Measurements from ENCODE around the gene TMEM54. TPM values are rescaled to one million over a fixed set of nuclear protein-coding genes. Genes with fewer than 3 reads are reported as not detected.

TMEM54 gene
- total and polyA plus RNA-seq, 9 of the 15 experiments (the other 6 are each of a cell fraction or from before 2014, with no cell fraction given): 1.00 to 16.2 (median 8.2) TPM

DNA sequence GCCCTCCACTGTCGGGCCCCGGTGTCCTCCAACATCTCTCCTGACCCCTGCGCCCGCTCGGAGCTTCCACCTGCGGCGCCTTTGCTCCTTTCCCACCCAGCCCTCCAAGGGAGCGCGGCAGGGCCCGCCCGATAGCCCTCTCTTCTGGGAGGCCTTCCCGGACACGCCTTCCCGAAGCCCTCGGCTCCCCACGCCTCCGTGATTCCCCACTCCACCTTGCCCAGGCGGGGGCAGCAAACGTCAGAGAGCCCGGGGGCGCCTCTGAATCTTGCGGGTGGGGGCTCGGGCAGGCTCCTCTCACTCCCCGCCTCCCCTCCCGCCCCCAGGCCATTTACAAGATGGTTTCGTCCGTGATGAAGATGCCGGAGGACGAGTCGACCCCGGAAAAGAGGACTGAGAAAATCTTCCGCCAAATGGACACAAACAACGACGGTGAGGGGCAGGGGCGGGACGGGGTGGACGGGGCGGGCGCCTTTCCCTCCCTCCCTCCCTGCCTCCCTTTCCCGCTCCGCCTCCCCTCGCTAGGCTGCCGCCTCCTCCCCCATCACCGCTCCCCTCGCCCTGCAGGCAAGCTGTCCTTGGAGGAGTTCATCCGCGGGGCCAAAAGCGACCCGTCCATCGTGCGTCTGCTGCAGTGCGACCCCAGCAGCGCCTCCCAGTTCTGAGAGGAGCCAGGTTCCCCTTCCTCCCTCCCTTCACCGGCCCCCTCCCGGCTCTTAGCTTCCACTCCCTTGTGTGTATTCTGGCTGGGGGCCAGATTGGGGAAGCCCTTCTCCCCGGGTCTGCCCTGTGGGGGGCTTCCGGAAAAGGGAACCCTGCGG lies 7.8 kb downstream of the TMEM54 start (continued):
- TF ChIP-seq YY1 (IDR thresholded peaks at IDR 0.05; ENCODE audit: borderline replicate concordance in 1 of 3, control insufficient read depth in 1 of 3, extremely low read depth in 1 of 3, insufficient read depth in 3 of 3, insufficient read length in 1 of 3, insufficient replicate concordance in 2 of 3, low read depth in 1 of 3, low read length in 2 of 3) (no peak), DACH1 (IDR thresholded peaks at IDR 0.05; ENCODE audit: partially characterized antibody) (no peak), LCOR (CRISPR knock-in tag; IDR thresholded peaks at IDR 0.05) (no peak), XRCC5 (IDR thresholded peaks at IDR 0.05; ENCODE audit: low read depth, low read length) (no peak), ZNF12 (CRISPR knock-in tag; IDR thresholded peaks at IDR 0.05) (peak; percentile 40; the same call in 1 of the 2 replicates), MAZ (CRISPR knock-in tag; conservative IDR thresholded peaks at IDR 0.05 in 1 of 2, IDR thresholded peaks at IDR 0.05 in 1 of 2) (peak; percentile 81 to 88), NCOA2 (IDR thresholded peaks at IDR 0.05; ENCODE audit: partially characterized antibody in 2 of 2) (no peak), ZNF655 (CRISPR knock-in tag; IDR thresholded peaks at IDR 0.05) (no peak), ARHGAP35 (IDR thresholded peaks at IDR 0.05; ENCODE audit: partially characterized antibody) (no peak), MCM2 (IDR thresholded peaks at IDR 0.05; ENCODE audit: low read depth) (no peak), SPI1 (IDR thresholded peaks at IDR 0.05; ENCODE audit: borderline replicate concordance, low read depth, low read length) (no peak), ZNF217 (CRISPR knock-in tag; IDR thresholded peaks at IDR 0.05) (no peak), PRDM10 (IDR thresholded peaks at IDR 0.05; ENCODE audit: partially characterized antibody) (peak; percentile 96)
- TF ChIP-seq, protein P1, sequence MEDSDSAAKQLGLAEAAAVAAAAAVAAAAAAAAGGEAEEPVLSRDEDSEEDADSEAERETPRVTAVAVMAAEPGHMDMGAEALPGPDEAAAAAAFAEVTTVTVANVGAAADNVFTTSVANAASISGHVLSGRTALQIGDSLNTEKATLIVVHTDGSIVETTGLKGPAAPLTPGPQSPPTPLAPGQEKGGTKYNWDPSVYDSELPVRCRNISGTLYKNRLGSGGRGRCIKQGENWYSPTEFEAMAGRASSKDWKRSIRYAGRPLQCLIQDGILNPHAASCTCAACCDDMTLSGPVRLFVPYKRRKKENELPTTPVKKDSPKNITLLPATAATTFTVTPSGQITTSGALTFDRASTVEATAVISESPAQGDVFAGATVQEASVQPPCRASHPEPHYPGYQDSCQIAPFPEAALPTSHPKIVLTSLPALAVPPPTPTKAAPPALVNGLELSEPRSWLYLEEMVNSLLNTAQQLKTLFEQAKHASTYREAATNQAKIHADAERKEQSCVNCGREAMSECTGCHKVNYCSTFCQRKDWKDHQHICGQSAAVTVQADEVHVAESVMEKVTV (CRISPR knock-in tag; IDR thresholded peaks at IDR 0.05): peak; percentile 54; the same call in 1 of the 2 replicates
- TF ChIP-seq, protein P2, sequence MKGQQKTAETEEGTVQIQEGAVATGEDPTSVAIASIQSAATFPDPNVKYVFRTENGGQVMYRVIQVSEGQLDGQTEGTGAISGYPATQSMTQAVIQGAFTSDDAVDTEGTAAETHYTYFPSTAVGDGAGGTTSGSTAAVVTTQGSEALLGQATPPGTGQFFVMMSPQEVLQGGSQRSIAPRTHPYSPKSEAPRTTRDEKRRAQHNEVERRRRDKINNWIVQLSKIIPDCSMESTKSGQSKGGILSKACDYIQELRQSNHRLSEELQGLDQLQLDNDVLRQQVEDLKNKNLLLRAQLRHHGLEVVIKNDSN (CRISPR knock-in tag; IDR thresholded peaks at IDR 0.05): no peak
- TF ChIP-seq, protein P3, sequence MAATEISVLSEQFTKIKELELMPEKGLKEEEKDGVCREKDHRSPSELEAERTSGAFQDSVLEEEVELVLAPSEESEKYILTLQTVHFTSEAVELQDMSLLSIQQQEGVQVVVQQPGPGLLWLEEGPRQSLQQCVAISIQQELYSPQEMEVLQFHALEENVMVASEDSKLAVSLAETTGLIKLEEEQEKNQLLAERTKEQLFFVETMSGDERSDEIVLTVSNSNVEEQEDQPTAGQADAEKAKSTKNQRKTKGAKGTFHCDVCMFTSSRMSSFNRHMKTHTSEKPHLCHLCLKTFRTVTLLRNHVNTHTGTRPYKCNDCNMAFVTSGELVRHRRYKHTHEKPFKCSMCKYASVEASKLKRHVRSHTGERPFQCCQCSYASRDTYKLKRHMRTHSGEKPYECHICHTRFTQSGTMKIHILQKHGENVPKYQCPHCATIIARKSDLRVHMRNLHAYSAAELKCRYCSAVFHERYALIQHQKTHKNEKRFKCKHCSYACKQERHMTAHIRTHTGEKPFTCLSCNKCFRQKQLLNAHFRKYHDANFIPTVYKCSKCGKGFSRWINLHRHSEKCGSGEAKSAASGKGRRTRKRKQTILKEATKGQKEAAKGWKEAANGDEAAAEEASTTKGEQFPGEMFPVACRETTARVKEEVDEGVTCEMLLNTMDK (IDR thresholded peaks at IDR 0.05; ENCODE audit: borderline replicate concordance, insufficient read depth, low read depth, low read length, poor library complexity, severe bottlenecking): no peak

Data from K562 (cell line).